SK-N-SH (cell line): Measurements from ENCODE around the gene PLA2G4E. TPM values are rescaled to one million over a fixed set of nuclear protein-coding genes. Genes with fewer than 3 reads are reported as not detected.
A peak's percentile ranks its signal among the peaks of the same experiment; 100 is the strongest.

ENCODE experiments used
- CTCF ChIA-PET: fragments of 300-600, 350-600 bp; formaldehyde crosslinking; extraction: SDS; loops from one replicate; lab custom pipeline; 2021; lab: Yijun Ruan, JAX
- POLR2A ChIA-PET: fragments of 350-600 bp; sonication (Branson Sonifier 250); formaldehyde crosslinking; extraction: SDS; loops from one replicate; lab custom pipeline; 2020; ENCODE audit warnings: antibody characterized with exemption, inconsistent platforms; lab: Yijun Ruan, JAX
- DNase-seq: peaks from one replicate; pipeline ENCODE4 v3.0.0; 2012
- H2AFZ ChIP-seq: fragments of 200-600 bp; sonication (generic); 2 replicates; pipeline ENCODE4 v1.8.1; 2016; ENCODE audit warnings: antibody characterized with exemption, mild to moderate bottlenecking, low read depth
- H3F3A ChIP-seq: fragments of 200-600 bp; sonication (generic); replicated peaks from 2 replicates; pipeline ENCODE3; 2016; ENCODE audit warnings: antibody characterized with exemption, mild to moderate bottlenecking; ENCODE audit not compliant: insufficient read depth
- H3K27ac ChIP-seq, 2 experiments: fragments of 200-500 bp in 1 of 2; fragments of 200-600 bp in 1 of 2; sonication (Bioruptor generic) in 1 of 2; sonication (generic), shearing (Covaris generic) in 1 of 2; 2 replicates each; pipeline versions ENCODE4 v1.5.1 to v1.6.1; 2014 to 2016; ENCODE audit warnings: low read depth in 2 of 2, inconsistent platforms in 1 of 2, low read length in 1 of 2, mild to moderate bottlenecking in 1 of 2, mixed read lengths in 1 of 2
- H3K27me3 ChIP-seq: fragments of 200-600 bp; sonication (generic), shearing (Covaris generic); 2 replicates; pipeline ENCODE4 v1.6.1; 2016; ENCODE audit warnings: mixed run types; ENCODE audit not compliant: insufficient read depth
- H3K36me3 ChIP-seq, 2 experiments: fragments of 200-500 bp in 1 of 2; fragments of 200-600 bp in 1 of 2; sonication (Bioruptor generic) in 1 of 2; sonication (generic) in 1 of 2; replicated peaks in 1 of 2; 2 replicates each; pipeline versions ENCODE3 to v1.5.1; 2014 to 2016; ENCODE audit warnings: low read length in 1 of 2, mild to moderate bottlenecking in 1 of 2; ENCODE audit not compliant: insufficient read depth in 2 of 2, control insufficient read depth in 1 of 2
- H3K4me1 ChIP-seq, 2 experiments: fragments of 200-500 bp in 1 of 2; fragments of 200-600 bp in 1 of 2; sonication (Bioruptor generic) in 1 of 2; sonication (generic), shearing (Covaris generic) in 1 of 2; 2 replicates each; pipeline versions ENCODE4 v1.5.1 to v1.6.1; 2014 to 2016; ENCODE audit warnings: low read depth in 1 of 2, low read length in 1 of 2, mixed run types in 1 of 2; ENCODE audit not compliant: insufficient read depth in 2 of 2, control insufficient read depth in 1 of 2
- H3K4me2 ChIP-seq: fragments of 200-600 bp; sonication (generic), shearing (Covaris generic); 2 replicates; pipeline ENCODE4 v1.6.1; 2017; ENCODE audit warnings: mixed run types
- H3K4me3 ChIP-seq, 2 experiments: fragments of 200-500 bp in 1 of 2; fragments of 200-600 bp in 1 of 2; sonication (Bioruptor generic) in 1 of 2; sonication (generic), shearing (Covaris generic) in 1 of 2; 2 replicates each; pipeline versions ENCODE4 v1.5.1 to v1.8.1; 2014 to 2016; ENCODE audit warnings: low read depth in 2 of 2, inconsistent platforms in 1 of 2, low read length in 1 of 2, mild to moderate bottlenecking in 1 of 2, mixed read lengths in 1 of 2, moderate library complexity in 1 of 2
- H3K79me2 ChIP-seq: fragments of 200-600 bp; sonication (generic); 2 replicates; pipeline ENCODE4 v1.8.1; 2017; ENCODE audit warnings: mild to moderate bottlenecking; ENCODE audit not compliant: insufficient read depth
- H3K9ac ChIP-seq: fragments of 200-600 bp; sonication (generic); 2 replicates; pipeline ENCODE4 v1.6.1; 2017; ENCODE audit warnings: mixed run types
- H3K9me2 ChIP-seq: fragments of 200-600 bp; sonication (generic); 2 replicates; pipeline ENCODE4 v1.6.1; 2017; ENCODE audit warnings: mixed run types
- H3K9me3 ChIP-seq: fragments of 200-600 bp; sonication (generic); 2 replicates; pipeline ENCODE4 v1.6.1; 2017; ENCODE audit warnings: mixed run types, mild to moderate bottlenecking, moderate library complexity
- H4K20me1 ChIP-seq: fragments of 200-600 bp; sonication (generic); 2 replicates; pipeline ENCODE4 v1.6.1; 2017; ENCODE audit warnings: mild to moderate bottlenecking, mixed run types; ENCODE audit not compliant: insufficient read depth
- CHD2 ChIP-seq: fragments of 150-350 bp; IDR thresholded peaks from 2 replicates; pipeline ENCODE4 v1.6.1; 2018; ENCODE audit warnings: low read length; ENCODE audit not compliant: partially characterized antibody
- CTCF ChIP-seq: fragments of 200-600 bp; sonication (generic); IDR thresholded peaks from 2 replicates; pipeline ENCODE4 v1.6.1; 2017; ENCODE audit warnings: antibody characterized with exemption, mild to moderate bottlenecking, moderate library complexity
- EP300 ChIP-seq, 2 experiments: IDR thresholded peaks; 2 replicates each; pipeline versions ENCODE4 v1.4.0 to v1.6.1; 2012; ENCODE audit warnings: borderline replicate concordance in 1 of 2, low read depth in 1 of 2, low read length in 1 of 2
- EZH2phosphoT487 ChIP-seq: fragments of 200-600 bp; sonication (generic); IDR thresholded peaks from 2 replicates; pipeline ENCODE4 v1.6.1; 2017; ENCODE audit warnings: low read depth, mixed run types, mild to moderate bottlenecking, antibody characterized with exemption, moderate library complexity, borderline replicate concordance
- FOSL2 ChIP-seq: IDR thresholded peaks from 2 replicates; pipeline ENCODE4 v1.4.0; 2012; ENCODE audit warnings: low read depth, mild to moderate bottlenecking, moderate library complexity, borderline replicate concordance
- FOXJ3 ChIP-seq: sonication (generic); formaldehyde crosslinking; IDR thresholded peaks from 2 replicates; pipeline ENCODE4 v1.5.1; 2020; ENCODE audit warnings: mild to moderate bottlenecking, missing genetic modification reagents
- FOXM1 ChIP-seq: IDR thresholded peaks from 2 replicates; pipeline ENCODE4 v1.4.0; 2012; ENCODE audit warnings: low read depth, mild to moderate bottlenecking
- GATA2 ChIP-seq: sonication (generic); formaldehyde crosslinking; IDR thresholded peaks from 2 replicates; pipeline ENCODE4 v1.5.0; 2020; ENCODE audit warnings: mild to moderate bottlenecking, missing genetic modification reagents
- JUND ChIP-seq: IDR thresholded peaks from 2 replicates; pipeline ENCODE4 v1.4.0; 2012
- MEF2A ChIP-seq: IDR thresholded peaks from 2 replicates; pipeline ENCODE4 v1.4.0; 2012; ENCODE audit warnings: low read depth, borderline replicate concordance
- MXI1 ChIP-seq: IDR thresholded peaks from 2 replicates; pipeline ENCODE4 v1.6.1; 2012; ENCODE audit warnings: mild to moderate bottlenecking, low read depth, low read length, improper control_type of control experiment
- NFIC ChIP-seq: IDR thresholded peaks from 2 replicates; pipeline ENCODE4 v1.4.0; 2012; ENCODE audit warnings: borderline replicate concordance
- PBX3 ChIP-seq: IDR thresholded peaks from 2 replicates; pipeline ENCODE4; 2012
- POLR2AphosphoS5 ChIP-seq: IDR thresholded peaks from 2 replicates; pipeline ENCODE4 v1.6.1; 2012; ENCODE audit warnings: low read depth, low read length
- RCOR1 ChIP-seq: fragments of 150-350 bp; IDR thresholded peaks from 2 replicates; pipeline ENCODE4 v1.6.1; 2017; ENCODE audit warnings: antibody characterized with exemption, low read length
- RFX5 ChIP-seq: IDR thresholded peaks from 2 replicates; pipeline ENCODE4 v1.6.1; 2012; ENCODE audit warnings: mild to moderate bottlenecking, improper control_type of control experiment, low read length
- SIN3A ChIP-seq: IDR thresholded peaks from 2 replicates; pipeline ENCODE4 v1.6.1; 2012; ENCODE audit warnings: low read depth, mild to moderate bottlenecking, low read length, moderate library complexity, borderline replicate concordance
- TCF12 ChIP-seq: IDR thresholded peaks from 2 replicates; pipeline ENCODE4 v1.4.0; 2012
- TEAD4 ChIP-seq: IDR thresholded peaks from 2 replicates; pipeline ENCODE4 v1.4.0; 2012; ENCODE audit warnings: mild to moderate bottlenecking, borderline replicate concordance; ENCODE audit not compliant: insufficient read depth
- USF2 ChIP-seq: fragments of 150-350 bp; IDR thresholded peaks from 2 replicates; pipeline ENCODE4 v1.6.1; 2017; ENCODE audit warnings: antibody characterized with exemption, low read length, low read depth, borderline replicate concordance
- WGBS: methylation state at CpG from one replicate; pipeline ENCODE4 v1.1.6; 2017; ENCODE audit warnings: low lambda C conversion rate; 5-methylcytosine and 5-hydroxymethylcytosine counted together
- polyA plus RNA-seq, 3 experiments: library from polyadenylated mRNA; depleted of rRNA; stranded (reverse); fragments of >200 nt; gene quantifications; 2 replicates each; pipeline ENCODE4 v1.2.3, GENCODE V29; 2012

PLA2G4E gene
- polyA plus RNA-seq, 1 of the 3 experiments (the other 2 are of a cell fraction): not detected

GRCh38 chr15:41969851-41970431 is 50.9 kb downstream of the PLA2G4E start:
- Histone ChIP-seq H3K4me2 (peak overlapping the region; percentile 87), H3K36me3 (no peaks in the 10 kb centered on the region), H3K9me3 (no peaks in the 10 kb centered on the region), H3K27me3 (no peaks in the 10 kb centered on the region), H3K4me1 (peaks cover 6 to 36% of the 10 kb centered on the region in 2 experiments; a peak in 3 of 4 replicates), H4K20me1 (peaks cover 8% of the 10 kb centered on the region; the same call in 1 of the 2 replicates), H3K9ac (no peak overlapping the region), H3K4me3 (no peak overlapping the region), H3K27ac (no peak overlapping the region), H3F3A (no peaks in the 10 kb centered on the region), H2AFZ (no peak overlapping the region), H3K79me2 (peaks cover 69% of the 10 kb centered on the region), H3K9me2 (no peaks in the 10 kb centered on the region)
- CTCF ChIA-PET: interaction anchor here (2.0 kb wide), 1 partner anchor 20 kb away, joined by 5 read pairs; no protein-coding TSS in a partner anchor
- POLR2A ChIA-PET: interaction anchor here (0.7 kb wide), 1 partner anchor 149 kb away, joined by 3 read pairs; no protein-coding TSS in a partner anchor
- TF ChIP-seq MEF2A (no peak), EP300 (IDR thresholded peaks at IDR 0.05; ENCODE audit: borderline replicate concordance in 1 of 2, low read depth in 1 of 2, low read length in 1 of 2) (no peak), TEAD4 (no peak), PBX3 (no peak), CTCF (no peak), FOXJ3 (CRISPR knock-in tag) (no peak), MXI1 (no peak), EZH2phosphoT487 (no peak), FOXM1 (no peak), RFX5 (no peak), USF2 (no peak), TCF12 (no peak), FOSL2 (no peak), JUND (no peak)
- WGBS: 97% methylated on average over 3 of the region's 3 CpGs
- DNase-seq: no peak

- Histone ChIP-seq H3K27ac (no peak overlapping the region), H3K9ac (no peak overlapping the region), H3K4me1 (peaks cover 6 to 36% of the 10 kb centered on the region in 2 experiments; a peak in 3 of 4 replicates), H3K79me2 (peaks cover 80% of the 10 kb centered on the region), H3K9me2 (no peaks in the 10 kb centered on the region), H3K4me3 (no peak overlapping the region), H3K9me3 (no peaks in the 10 kb centered on the region), H3K36me3 (no peaks in the 10 kb centered on the region), H2AFZ (no peak overlapping the region), H4K20me1 (peaks cover 8% of the 10 kb centered on the region; the same call in 1 of the 2 replicates), H3K27me3 (no peaks in the 10 kb centered on the region), H3K4me2 (no peak overlapping the region), H3F3A (no peaks in the 10 kb centered on the region)
- no peak for DNase-seq
- CTCF ChIA-PET: no interaction called here
- WGBS: 96% methylated on average over 4 of the region's 4 CpGs
- POLR2A ChIA-PET: no interaction called here
- TF ChIP-seq FOXM1 (no peak), GATA2 (CRISPR knock-in tag) (no peak), RCOR1 (no peak), RFX5 (no peak), JUND (no peak), TCF12 (no peak), NFIC (no peak), MEF2A (no peak), USF2 (no peak), CHD2 (no peak), EZH2phosphoT487 (no peak), POLR2AphosphoS5 (no peak), SIN3A (no peak), CTCF (no peak)
Observed at GRCh38 chr15:41968701-41969100, 52.1 kb downstream of the PLA2G4E start.
